Measurements from ENCODE around the gene PPP1R36. TPM values are rescaled to one million over a fixed set of nuclear protein-coding genes. Genes with fewer than 3 reads are reported as not detected.

PPP1R36 gene
- total and polyA plus RNA-seq, 2 of the 4 experiments (the other 2 are of a cell fraction), result 0.15 to 0.54 TPM

- no TSS peak for BruUV-seq (replicated peaks)
- no peak overlapping the region for H3K18ac ChIP-seq (ENCODE audit: low read depth, low read length)
- H2AK9ac ChIP-seq (replicated peaks; ENCODE audit: low read depth, low read length, poor library complexity), result no peak overlapping the region
- ChIA-PET CTCF (no interaction called here), POLR2A (ENCODE audit: unreplicated experiment) (interaction anchor here (0.6 kb wide), 1 partner anchor 18 kb away, joined by 6 read pairs; no protein-coding TSS in a partner anchor)
- no peak for TF ChIP-seq ELK1 (IDR thresholded peaks at IDR 0.05; ENCODE audit: borderline replicate concordance, low read depth, low read length)
- H3K23ac ChIP-seq (ENCODE audit: low read depth, low read length), result no peak overlapping the region
- H4K20me1 ChIP-seq (ENCODE audit: insufficient read depth, low read length), result no peaks in the 10 kb centered on the region
- no peak overlapping the region for H3K9ac ChIP-seq (ENCODE audit: low read depth, low read length)
- H3K4me2 ChIP-seq (ENCODE audit: low read depth, low read length), result no peak overlapping the region
- no peak for ATAC-seq (ENCODE audit: low read depth)
- H4K5ac ChIP-seq (ENCODE audit: low read depth, low read length), result no peak overlapping the region
- in situ Hi-C loops (cut with MboI; ENCODE audit: low sequenced_read_pairs), result no loop called here
- H3K9me3 ChIP-seq (ENCODE audit: control insufficient read depth, insufficient read depth, low read length), result no peaks in the 10 kb centered on the region
- H3K4me1 ChIP-seq (ENCODE audit: control insufficient read depth, insufficient read depth, low read length), result peaks cover 5% of the 10 kb centered on the region
- no peaks in the 10 kb centered on the region for H3K9me1 ChIP-seq (ENCODE audit: insufficient read depth, low read length)
- H3K79me1 ChIP-seq (ENCODE audit: low read depth in 1 of 2, low read length in 2 of 2), result no peaks in the 10 kb centered on the region
- H2BK15ac ChIP-seq (ENCODE audit: low read depth, low read length), result no peak overlapping the region
- dilution Hi-C loops (cut with HindIII; ENCODE audit: low sequenced_read_pairs, unreplicated experiment), result no loop called here
- no peak overlapping the region for H2BK5ac ChIP-seq (ENCODE audit: low read depth, low read length, poor library complexity, severe bottlenecking)
- H3K27me3 ChIP-seq (ENCODE audit: control insufficient read depth, insufficient read depth, low read length), result no peaks in the 10 kb centered on the region
- H3K56ac ChIP-seq (ENCODE audit: extremely low read depth, insufficient read depth, low read length), result no peak overlapping the region
- H3K36me3 ChIP-seq (ENCODE audit: control insufficient read depth, insufficient read depth, low read length), result no peaks in the 10 kb centered on the region
- H4K91ac ChIP-seq (ENCODE audit: insufficient read depth, low read depth, low read length), result no peak overlapping the region; the same call in 1 of the 2 replicates
- H2BK120ac ChIP-seq (ENCODE audit: low read depth, low read length), result no peak overlapping the region
- intact Hi-C loops (cut with micrococcal nuclease), result no loop called here
- H2AFZ ChIP-seq (replicated peaks; ENCODE audit: low read length, poor library complexity), result no peak overlapping the region
- H2AK5ac ChIP-seq (ENCODE audit: low read depth, low read length), result no peak overlapping the region
- DNase-seq, result no peak
- no peak overlapping the region for H3K4me3 ChIP-seq (ENCODE audit: insufficient read depth, low read depth, low read length)
- H3K14ac ChIP-seq (replicated peaks; ENCODE audit: low read depth, low read length), result no peak overlapping the region
- no peak overlapping the region for H3K4ac ChIP-seq (ENCODE audit: low read depth, low read length)
- no peak overlapping the region for H4K8ac ChIP-seq (ENCODE audit: low read depth in 2 of 2, low read length in 2 of 2)
- H3K27ac ChIP-seq (ENCODE audit: insufficient read depth, low read length), result no peak overlapping the region
- H2BK20ac ChIP-seq (ENCODE audit: low read depth, low read length), result no peak overlapping the region
Observed at GRCh38 chr14:64562436-64562835, 12.7 kb downstream of the PPP1R36 start.
